GM13976 (cell line): Measurements from ENCODE around the gene NDUFB10.

Source experiments
- DNase-seq: peaks from one replicate; pipeline ENCODE4 v3.0.0; 2012; ENCODE audit warnings: low spot score
- CTCF ChIP-seq: IDR thresholded peaks from 2 replicates; pipeline ENCODE4 v1.5.1; 2012; ENCODE audit warnings: borderline replicate concordance, mild to moderate bottlenecking; ENCODE audit not compliant: insufficient read depth; ENCODE audit errors: extremely low read depth, missing control alignments, control extremely low read depth
- in situ Hi-C: fragments of 300-500 bp; cut with MboI; formaldehyde crosslinking; loops from one replicate; pipeline ENCODE4 v1.12.0; 2022; ENCODE audit warnings: low sequenced_read_pairs, mixed read lengths, inconsistent platforms; ENCODE audit not compliant: unreplicated experiment

NDUFB10 gene

GRCh38 chr16:1924095-1924494 is 35.2 kb upstream of the NDUFB10 start:
- no peak for TF ChIP-seq CTCF
- in situ Hi-C loops: no loop called here
- DNase-seq: no peak

GRCh38 chr16:1926271-1926670 is 33.1 kb upstream of the NDUFB10 start:
- in situ Hi-C loops: no loop called here
- TF ChIP-seq CTCF: no peak
- no peak for DNase-seq

- in situ Hi-C loops: no loop called here
- DNase-seq: peak; percentile 68
- no peak for TF ChIP-seq CTCF
Observed at GRCh38 chr16:1929105-1929504, 30.2 kb upstream of the NDUFB10 start.

GRCh38 chr16:1929578-1930337 is 29.6 kb upstream of the NDUFB10 start:
- in situ Hi-C loops: loop anchor here (10.0 kb wide), 1 partner anchor 65 kb away; no protein-coding TSS in a partner anchor
- peak; percentile 99 for DNase-seq

GRCh38 chr16:1930338-1930720 is 29.0 kb upstream of the NDUFB10 start:
- no peak for TF ChIP-seq CTCF
- in situ Hi-C loops: loop anchor here (10.0 kb wide), 1 partner anchor 66 kb away; no protein-coding TSS in a partner anchor
- DNase-seq: no peak

More at GRCh38 chr16:1929578-1930337, 29.6 kb upstream of the NDUFB10 start:
- peak; percentile 98 for TF ChIP-seq CTCF

GRCh38 chr16:1932050-1933028 is 27.0 kb upstream of the NDUFB10 start:
- in situ Hi-C loops: loop anchor here (10.0 kb wide), 1 partner anchor 68 kb away; no protein-coding TSS in a partner anchor
- no peak for DNase-seq
- no peak for TF ChIP-seq CTCF
